NCI-H2171 (cell line): ENCODE measurements around the gene DOCK6.
A peak's percentile ranks its signal among the peaks of the same experiment; 100 is the strongest.

Source experiments
- DNase-seq: peaks from one replicate; lab custom pipeline; 2025; lab: John Stamatoyannopoulos, UW

The DOCK6 gene, protein sequence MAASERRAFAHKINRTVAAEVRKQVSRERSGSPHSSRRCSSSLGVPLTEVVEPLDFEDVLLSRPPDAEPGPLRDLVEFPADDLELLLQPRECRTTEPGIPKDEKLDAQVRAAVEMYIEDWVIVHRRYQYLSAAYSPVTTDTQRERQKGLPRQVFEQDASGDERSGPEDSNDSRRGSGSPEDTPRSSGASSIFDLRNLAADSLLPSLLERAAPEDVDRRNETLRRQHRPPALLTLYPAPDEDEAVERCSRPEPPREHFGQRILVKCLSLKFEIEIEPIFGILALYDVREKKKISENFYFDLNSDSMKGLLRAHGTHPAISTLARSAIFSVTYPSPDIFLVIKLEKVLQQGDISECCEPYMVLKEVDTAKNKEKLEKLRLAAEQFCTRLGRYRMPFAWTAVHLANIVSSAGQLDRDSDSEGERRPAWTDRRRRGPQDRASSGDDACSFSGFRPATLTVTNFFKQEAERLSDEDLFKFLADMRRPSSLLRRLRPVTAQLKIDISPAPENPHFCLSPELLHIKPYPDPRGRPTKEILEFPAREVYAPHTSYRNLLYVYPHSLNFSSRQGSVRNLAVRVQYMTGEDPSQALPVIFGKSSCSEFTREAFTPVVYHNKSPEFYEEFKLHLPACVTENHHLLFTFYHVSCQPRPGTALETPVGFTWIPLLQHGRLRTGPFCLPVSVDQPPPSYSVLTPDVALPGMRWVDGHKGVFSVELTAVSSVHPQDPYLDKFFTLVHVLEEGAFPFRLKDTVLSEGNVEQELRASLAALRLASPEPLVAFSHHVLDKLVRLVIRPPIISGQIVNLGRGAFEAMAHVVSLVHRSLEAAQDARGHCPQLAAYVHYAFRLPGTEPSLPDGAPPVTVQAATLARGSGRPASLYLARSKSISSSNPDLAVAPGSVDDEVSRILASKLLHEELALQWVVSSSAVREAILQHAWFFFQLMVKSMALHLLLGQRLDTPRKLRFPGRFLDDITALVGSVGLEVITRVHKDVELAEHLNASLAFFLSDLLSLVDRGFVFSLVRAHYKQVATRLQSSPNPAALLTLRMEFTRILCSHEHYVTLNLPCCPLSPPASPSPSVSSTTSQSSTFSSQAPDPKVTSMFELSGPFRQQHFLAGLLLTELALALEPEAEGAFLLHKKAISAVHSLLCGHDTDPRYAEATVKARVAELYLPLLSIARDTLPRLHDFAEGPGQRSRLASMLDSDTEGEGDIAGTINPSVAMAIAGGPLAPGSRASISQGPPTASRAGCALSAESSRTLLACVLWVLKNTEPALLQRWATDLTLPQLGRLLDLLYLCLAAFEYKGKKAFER (N-terminal part only)

DNA sequence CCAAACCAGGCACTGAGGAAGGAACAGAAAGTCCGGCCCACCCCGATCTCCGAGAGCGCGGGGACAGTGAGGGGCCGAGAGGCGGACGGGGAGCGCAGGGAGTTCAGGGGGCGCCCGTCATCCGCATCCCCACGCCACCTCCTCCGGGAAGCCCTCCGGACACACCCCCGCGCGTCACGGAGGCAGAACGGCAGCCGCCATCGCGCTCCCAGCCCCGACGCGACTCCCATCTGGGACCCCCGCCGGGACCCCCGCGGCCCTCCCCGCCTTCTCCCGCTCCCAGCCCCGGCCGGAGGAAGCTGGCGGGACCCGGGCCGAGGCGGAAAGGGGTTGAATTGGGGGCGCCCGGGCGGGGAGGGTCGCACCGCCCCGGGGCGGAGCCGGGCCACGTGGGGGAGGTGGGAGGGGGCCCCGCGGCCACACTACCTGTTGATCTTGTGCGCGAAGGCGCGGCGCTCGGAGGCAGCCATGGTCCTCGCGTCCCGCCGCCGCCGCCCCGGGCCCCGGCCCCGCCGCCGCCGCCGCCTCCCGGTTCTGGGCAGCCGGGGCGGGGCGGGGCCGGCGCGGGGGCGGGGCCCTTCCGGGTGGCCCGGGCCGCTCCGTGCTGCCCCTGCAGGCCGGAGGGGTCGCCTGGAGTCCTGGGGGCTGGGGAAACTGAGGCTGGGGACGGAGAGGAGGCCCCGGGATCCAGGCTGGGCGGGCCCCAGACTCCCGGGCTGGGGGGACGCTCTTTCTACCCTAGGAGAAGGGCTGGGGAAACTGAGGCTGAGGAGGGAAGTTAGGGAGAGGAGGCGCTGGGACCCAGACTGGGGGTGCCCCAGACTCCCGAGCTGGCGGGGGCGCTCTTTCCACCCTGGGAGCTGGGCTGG, at the start of gene DOCK6:
Gene DOCK6, minus strand, starts transcription at position 554 of the 869 bp plus-strand sequence. Its CDS starts 84 bp downstream, at position 470.
- DNase-seq = no peak

DNA sequence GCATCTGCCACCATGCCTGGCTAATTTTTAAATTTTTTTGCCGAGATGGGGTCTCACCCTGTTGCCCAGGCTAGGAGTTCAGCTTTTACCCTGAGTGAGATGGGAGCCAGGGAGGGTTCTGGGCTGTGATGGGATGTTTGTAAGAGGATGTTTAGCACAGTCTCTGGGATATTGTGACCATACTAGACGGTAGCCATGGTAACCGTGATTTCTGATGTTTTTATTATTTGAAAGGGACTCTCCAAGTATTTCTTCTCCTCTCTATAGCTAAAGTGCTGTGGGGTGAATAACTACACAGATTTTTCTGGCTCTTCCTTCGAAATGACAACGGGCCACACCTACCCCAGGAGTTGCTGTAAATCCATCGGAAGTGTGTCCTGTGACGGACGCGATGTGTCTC, 44.0 kb upstream of the DOCK6 start:
- DNase-seq = no peak

DNA sequence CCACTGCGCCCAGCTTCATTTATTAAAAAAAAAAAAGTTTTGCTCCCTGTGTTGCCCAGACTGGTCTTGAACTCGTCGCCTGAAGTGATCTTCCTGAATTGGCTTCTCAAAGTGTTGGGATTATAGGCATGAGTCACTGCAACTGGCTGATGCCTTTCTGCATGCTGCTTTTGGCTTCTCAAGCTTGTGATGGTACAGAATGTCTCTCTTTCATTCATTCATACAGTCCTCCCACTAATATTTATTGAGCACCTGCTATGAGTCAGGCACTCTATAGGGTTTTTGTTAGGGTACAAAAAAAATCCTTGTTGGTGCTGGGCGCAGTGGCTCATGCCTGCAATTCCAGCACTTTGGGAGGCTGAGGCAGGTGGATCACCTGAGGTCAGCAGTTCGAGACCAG, 42.6 kb upstream of the DOCK6 start:
- no peak for DNase-seq

DNA sequence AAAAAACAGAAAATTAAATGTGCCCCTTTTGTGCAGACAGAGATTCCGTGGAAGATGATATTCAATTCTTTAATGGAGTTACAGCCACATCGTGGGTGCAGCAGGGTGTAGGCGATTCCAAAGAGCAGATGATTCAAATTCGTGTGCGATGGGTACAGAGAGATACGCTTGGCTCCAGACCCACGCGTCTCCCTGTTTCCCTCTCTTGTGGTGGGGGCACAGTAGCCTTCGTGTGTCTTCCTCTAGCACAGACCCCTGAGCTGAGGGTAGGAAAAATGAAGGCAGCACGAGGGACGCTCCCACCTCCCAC, 38.4 kb upstream of the DOCK6 start:
- no peak for DNase-seq

DNA sequence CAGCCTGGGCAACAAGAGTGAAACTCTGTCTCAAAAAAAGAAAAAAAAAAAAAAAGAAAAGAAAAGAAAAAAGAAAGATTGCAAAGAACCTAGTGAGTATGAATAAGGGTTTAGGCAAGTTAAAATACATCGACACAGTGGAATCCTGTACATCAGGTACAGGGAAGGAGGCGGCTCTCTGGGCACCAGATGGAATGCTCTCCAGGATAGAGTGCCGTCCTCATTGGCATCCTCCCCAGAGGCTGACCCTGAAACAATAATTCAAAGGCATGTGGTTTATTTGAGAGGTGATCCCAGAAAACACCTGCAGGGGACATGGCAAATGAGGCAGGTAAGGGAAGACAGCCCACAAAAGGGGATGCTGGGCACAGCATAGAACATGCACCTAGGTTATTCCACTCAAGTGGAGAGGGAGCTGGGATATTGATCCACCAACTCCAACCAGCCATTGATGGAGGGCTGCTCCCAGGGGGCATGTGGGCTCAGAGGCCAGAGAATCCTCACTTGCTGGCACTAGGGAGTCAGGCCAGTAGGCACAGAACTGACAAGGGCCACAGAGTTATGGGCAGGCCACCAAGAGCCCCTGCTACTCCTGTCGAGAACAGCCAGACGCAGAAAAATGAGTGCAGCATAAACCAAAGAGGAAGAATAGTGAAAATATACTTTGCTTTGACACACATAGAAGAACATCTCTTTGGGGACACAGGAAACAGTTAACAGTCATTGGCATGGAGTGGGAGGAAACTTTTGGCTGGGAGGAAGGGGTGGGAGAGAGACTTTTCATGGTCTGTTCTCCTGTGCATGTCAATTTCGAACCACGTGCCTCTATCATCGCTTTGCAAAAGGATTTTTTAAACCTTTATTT, 37.9 kb upstream of the DOCK6 start:
- no peak for DNase-seq

DNA sequence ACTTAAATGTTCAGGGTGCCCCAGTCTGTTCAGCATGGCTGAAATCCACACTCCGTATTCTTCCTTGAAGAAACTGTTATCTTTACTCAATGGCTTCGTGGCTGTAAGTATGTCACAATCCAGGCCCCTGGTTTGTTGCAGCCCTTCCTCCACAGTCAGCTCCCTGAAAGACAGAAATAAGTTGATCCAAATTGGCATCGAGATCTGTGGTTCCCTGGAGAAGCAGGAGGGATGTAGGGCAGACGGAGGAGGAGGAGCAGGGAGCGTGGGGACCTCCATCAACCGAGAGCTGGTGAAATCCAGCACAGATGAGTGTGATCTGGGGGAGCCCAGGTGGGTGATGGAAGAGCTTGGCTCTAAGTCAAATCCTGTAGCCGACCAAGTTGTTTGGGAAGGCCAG, 33.9 kb upstream of the DOCK6 start:
- no peak for DNase-seq

DNA sequence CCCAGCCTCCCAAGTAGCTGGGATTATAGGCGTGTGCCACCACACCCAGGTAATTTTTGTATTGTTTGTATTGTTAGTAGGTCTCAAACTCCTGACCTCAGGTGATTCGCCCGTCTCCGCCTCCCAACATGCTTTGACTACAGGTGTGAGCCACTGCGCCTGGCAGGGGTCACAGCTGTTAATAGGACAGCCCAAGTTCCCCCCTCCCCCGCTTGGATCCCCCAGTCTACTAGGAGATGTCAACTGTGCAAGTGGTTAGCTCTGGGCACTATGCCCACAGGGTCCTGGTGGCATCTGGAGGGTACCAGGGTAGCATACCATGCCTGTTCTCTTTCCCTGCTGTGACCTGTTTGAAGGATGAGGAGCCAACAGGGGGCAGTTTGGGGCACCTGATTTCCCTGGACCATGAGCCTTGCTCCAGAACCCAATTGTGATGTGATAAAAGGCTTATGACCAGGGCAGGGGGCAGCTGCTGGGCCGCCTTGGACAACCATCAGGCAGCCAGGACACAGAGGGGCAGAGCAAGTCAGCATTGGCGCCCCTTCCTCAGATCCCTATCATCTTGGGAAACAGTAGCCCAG, 33.4 kb upstream of the DOCK6 start, which contains the start of gene TSPAN16:
Gene TSPAN16, plus strand, starts transcription at position 496 of the 581 bp plus-strand sequence. CDS start 138 bp downstream, outside the sequence.
- no peak for DNase-seq

DNA sequence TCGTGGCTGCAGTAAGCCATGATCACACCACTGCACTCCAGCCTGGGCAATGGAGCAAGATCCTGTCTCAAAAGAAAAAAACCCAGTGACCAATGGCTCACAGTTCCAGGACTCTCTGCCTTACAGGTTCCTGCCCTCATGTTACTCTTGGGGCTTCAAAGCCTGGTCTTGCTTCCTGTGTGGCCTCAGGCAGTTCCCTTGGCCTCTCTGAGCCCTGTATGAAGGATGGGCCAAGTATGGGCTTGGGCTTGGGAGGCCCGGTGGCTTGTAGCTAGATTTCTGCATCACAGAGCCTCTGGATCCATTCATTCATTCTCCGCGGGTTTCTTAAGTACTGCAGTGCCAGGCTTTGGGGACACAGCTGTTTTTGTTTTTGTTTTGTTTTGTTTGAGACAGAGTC, 32.9 kb upstream of the DOCK6 start:
- no peak for DNase-seq

DNA sequence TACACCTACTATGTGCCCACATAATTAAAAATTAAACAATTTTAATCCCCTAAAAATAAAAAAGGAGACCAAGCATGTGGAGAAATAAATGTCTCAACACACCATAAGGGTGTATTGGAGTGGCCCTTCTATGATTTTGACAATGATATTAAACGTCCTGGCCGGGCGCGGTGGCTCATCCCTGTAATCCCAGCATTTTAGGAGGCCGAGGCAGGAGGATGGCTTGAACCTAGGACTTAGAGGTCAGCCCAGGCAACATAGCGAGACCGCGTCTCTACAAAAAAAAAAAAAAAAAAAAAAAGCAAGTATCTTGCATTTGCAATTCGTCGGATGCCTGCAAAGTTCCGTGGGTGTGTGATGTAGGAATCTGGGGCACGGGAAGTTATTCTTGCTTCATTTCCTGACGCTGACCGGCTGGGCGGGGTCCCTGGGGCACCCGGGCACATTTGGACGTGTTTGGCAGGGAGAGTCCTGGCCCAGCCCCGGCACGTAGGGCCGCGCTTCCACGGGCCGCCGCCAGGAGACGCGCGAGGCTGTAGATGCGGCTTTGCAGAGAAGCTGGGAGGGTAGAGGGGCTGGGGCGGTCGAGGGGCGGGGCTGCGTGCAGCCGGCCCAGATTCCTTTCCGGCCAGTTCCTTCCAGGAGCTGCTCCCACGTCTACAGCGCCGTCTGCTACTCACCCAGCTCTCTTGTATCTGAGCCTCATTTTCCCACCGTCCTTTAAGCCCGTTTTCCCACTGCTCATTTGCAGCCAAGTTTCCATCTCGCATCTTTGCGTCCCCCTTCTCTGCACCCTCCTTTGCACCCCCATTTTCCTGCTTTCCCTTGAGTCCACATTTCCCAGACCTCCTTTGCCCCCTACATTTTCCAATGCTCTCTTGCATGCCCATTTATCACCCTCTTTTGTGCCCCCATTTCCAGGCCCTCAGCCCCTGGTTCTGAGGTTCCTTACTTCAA, 31.4 kb upstream of the DOCK6 start:
- peak; percentile 82 for DNase-seq

DNA sequence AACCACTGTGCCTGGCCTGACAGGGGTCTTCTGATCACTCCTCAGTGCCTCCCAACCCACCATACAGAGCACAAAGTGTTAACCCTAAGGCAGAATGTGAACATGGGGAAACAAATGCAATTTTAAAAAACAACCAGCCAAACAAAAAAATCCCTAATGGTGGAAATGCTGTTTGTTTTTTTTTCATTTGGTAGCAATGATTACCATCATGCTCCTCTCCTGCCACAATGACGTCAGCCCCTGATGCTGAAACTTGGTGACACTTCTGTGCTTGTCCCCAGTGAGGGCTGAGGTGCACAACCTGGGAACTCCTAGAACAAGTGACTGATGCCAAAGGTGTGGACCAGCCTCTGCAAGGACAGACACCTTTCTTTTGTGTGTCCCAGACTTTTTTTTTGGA, 29.7 kb upstream of the DOCK6 start:
- no peak for DNase-seq

DNA sequence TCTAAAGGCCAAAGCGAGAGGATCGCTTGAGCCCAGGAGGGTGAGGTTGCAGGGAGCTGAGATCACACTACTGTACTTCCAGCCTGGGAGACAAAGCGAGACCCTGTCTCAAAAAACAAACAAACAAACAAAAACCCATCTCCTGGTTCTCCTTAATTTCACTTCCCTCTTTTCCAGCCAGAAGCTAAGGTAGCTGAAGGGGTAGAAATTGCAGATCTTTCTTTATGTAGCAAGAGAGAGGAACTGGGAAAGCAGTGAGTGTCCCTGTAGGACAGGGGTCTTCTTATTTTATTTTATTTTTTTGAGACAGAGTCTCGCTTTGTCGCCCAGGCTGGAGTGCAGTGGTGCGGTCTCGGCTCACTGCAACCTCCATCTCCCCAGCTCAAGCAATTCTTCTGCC, 29.1 kb upstream of the DOCK6 start:
- no peak for DNase-seq

DNA sequence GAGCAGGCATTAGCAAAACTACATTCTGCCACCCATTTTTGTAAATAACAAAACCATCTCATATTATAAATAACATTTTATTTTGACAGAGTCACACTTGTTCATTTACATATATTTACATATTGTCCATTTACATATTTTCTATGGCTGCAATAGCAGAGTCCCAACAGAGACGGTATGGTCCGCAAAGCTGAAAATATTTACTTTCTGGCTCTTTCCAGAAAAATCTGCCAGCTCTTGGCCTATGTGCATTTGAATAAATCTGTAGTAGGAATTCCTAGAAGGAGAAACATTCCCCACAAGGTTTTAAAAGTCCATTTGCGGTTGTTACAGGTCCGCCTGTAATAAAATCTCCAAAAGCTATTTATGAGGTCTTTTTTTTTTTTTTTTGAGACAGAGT, 27.9 kb upstream of the DOCK6 start:
- DNase-seq = no peak

DNA sequence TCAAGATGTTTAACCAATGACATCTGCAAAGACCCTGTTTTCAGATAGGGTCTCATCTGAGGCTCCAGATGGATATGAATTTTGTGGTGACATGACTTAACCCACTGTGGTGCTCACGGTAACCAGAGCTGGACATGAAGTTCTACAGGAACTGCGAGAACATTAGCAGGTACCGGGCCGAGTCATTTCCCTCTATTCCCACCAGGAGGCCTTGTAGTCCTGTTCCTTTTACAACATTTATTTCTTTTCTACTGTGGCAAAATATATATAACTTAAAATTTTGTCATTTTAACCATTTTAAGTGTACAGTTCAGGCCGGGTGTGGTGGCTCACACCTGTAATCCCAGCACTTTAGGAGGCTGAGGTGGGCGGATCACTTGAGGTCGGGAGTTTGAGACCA, 26.0 kb upstream of the DOCK6 start:
- no peak for DNase-seq

DNA sequence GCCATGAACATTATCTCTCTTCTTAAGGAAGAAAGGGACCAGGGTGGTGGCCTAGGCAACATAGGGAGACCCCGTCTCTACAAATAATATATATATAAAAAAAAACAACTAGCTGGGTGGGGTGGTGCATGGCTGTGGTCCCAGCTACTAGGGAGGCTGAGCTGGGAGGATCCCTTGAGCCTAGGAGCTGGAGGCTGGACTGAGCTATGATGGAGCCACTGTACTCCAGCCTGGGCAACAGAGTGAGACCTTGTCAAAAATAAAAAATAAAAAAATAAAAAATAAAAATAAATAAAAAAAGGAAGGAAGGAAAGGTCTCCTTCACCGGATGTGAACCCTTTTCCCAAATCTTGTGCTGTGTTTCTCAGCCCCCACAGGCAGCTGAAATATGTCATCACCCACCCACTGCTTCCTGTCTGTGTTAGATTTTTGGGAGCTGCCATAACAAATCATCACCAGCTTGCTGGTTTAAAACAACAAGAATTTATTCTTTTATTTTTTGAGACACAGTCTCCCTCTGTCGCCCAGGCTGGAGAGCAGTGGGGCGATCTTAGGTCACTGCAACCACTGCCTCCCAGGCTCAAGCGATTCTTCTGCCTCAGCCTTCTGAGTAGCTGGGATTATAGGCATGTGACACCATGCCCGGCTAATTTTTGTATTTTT, 24.1 kb upstream of the DOCK6 start:
- no peak for DNase-seq

DNA sequence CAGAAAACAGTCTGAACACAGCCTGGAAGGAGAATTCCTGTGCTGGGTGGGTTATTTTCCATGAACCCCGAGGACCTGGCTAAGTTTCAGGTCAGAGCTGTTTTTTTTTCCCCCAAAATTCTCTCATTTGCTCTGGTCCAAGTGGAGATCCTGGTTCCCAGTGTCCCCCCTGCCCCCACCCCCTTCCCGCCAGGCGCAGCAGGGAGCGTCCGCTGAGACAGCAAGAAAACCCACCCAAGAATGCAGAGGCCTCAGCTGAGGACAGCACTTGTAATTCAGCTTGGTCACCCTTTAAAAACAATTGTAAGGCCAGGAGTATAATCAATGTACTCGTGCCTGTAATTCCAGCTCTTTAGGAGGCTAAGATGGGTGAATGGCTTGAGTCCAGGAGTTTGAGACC, 22.2 kb upstream of the DOCK6 start:
- DNase-seq = no peak

DNA sequence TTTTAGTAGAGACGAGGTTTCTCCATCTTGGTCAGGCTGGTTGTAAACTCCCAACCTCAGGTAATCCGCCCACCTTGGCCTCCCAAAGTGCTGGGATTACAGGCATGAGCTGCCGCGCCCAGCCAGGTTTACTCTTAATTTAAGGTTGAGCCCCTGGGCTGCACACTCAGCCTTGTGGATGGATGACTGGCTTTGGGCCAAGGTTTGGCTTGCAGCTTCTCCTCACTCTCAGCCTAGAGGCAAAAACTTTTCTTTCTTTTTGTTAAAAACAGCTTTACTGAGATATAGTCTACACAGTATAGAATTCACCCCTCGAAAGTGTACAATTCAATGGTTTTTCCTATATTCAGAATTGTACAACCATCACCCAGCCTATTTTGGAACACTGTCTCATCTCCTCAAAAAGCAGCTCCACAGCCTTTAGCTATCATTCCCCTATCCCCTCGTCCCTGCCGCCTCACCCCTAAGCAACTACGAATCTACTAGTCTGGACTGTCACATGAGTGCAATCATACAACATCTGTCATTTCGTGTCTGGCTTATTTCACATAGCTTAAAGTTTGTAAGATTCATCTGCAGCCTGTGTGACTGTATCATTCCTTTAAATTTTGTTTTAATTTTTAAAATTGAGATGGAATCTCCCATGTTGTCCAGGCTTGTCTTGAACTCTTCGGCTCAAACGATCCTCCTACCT, 19.2 kb upstream of the DOCK6 start:
- no peak for DNase-seq

DNA sequence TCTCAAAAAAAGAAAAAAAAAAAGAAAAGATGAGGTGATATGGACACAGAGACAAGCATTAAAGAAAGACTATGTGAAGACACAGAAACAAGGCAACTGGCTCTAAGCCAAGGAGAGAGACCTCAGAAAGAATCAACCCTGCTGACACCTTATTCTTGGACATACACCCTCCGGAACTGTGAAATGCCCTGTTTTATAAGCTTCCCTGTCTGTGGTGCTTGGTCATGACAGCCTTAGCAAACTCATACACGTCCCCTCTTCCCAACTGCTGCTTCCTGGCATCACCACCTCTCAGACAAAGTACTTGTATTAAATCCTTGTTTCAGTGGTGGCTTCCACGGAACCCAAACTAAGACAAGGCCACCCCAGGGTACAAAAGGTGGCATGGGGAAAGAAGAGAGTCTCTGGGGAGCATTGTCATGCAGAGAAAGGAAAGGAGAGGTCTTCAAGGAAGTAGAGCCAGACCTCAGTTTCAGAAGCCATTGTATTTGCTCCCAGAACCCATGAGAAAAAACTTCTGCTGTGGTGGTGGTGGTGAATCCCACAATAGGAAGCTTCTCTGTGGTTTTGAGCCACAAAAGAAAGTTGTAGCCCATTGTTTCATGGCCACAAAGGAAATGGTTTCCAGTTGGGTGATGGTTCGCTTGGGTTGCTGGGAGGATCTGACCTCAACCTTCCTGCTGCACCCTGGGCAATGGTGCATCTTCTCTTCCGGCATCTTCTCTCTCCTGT, 17.3 kb upstream of the DOCK6 start:
- no peak for DNase-seq
